GM21717 (cell line): Measurements from ENCODE around the gene PDE12.
"Not testable (repeated sequence)": the region's sequence is repeated elsewhere in the genome, so short reads cannot be mapped to it uniquely, and the experiment has no call there.

ENCODE experiments used
- ATAC-seq: cut with Tn5 transposase; IDR thresholded peaks from one replicate; pipeline ENCODE4 v1.9.1; 2021; ENCODE audit warnings: mild to moderate bottlenecking, moderate library complexity; ENCODE audit not compliant: unreplicated experiment

The PDE12 gene

DNA sequence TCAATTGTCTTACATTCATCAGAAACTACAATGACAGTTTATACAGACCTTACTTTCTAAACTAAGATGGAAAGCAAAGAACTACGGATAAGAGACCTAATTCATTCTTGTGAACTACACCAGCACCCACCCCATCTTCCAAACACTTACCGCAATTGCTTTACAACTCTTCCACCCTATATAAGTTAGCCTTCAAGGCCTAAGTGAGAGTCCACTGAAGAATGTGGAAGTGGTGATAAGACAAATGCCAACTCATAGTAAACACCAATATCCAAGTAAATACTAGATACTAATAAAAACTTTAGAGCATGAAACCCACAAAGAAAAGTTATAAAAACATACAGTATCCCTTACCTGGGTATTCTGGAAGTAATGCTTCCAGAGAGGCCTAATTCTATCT lies 27.5 kb downstream of the PDE12 start:
- ATAC-seq: no peak

DNA sequence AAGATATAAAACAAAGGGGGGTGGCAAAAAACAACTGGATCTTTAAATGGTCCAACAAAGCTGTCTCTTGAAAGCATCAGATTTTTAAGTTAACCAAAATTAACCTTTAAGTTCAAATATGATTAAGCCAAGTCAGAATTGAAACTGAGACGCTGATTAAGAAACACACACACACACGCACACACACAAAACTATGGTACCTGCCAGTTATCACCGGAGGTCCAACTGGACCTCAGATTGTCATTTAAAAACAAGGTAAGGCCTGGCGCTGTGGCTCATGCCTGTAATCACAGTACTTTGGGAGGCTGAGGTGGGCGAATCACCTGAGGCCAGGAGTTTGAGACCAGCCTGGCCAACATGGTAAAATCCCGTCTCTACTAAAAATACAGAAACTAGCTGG lies 30.7 kb downstream of the PDE12 start:
- ATAC-seq: no peak

DNA sequence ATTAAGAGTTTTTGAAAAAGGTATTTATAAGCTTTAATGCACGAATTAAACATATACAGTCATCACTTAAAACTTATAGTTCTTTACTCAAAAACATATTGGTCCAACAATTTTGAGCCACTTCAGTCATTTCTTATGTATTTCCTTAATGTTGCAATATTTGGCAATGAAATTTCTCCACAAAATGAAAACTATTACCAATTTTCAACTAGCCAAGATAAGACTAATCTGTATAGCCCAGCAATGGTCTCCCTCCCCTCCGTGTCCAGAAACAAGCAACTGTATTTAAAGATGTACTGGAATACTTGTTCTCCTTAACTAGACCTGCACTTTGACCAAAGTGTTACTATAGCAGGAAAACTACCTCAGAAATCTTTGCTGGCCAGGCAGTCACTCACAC lies 31.8 kb downstream of the PDE12 start:
- no peak for ATAC-seq

DNA sequence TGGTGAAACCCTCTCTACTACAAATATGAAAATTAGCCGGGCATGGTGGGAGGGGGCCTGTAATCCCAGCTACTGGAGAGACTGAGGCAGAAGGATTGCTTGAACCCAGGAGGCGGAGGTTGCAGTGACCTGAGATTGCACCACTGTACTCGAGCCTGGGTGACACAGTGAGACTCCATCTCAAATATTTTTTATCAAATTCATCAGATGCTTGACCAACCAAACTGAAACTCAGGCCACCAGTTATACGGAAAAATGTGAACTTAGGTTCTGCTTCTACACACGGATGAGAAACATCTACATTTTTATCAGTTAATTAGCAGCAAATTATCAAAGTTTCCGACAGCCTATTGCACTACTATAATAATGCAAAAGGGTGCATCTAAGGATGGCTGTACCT lies 36.2 kb downstream of the PDE12 start:
- no peak for ATAC-seq

DNA sequence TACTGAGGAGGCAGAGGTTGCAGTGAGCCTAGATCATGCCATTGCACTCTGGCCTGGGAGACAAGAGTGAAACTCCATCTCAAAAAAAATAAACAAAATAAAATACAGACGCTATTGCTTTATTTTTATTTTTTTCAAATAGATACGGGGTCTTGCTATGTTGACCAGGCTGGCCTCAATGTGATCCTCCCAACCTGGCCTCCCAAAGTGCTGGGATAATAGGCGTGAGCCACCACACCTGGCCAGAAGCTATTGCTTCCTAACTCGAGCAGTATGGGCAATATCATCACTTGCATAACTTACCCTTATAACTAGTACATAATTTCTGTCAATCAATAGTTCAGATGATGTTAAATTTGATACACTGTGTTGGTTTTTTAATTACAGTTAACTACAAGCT lies 38.1 kb downstream of the PDE12 start:
- ATAC-seq: no peak

DNA sequence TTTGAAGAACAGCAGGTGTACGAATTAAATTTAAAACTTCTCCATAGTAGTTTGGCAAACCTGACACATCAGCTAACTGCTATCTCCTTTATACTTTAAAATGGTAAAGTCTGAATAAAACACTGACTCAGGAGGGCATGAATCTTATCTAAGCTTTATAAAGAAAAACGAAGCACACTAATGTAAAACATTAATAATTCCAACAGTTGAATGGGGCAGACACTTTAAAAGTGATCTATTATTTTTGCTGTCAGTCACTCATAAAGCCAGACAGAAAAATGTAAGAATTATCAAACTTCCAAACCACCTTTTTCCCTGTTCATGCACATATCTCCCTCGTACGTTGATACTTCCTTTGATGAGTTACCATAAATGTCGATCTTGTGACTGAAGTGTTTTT lies 38.5 kb downstream of the PDE12 start:
- no peak for ATAC-seq

DNA sequence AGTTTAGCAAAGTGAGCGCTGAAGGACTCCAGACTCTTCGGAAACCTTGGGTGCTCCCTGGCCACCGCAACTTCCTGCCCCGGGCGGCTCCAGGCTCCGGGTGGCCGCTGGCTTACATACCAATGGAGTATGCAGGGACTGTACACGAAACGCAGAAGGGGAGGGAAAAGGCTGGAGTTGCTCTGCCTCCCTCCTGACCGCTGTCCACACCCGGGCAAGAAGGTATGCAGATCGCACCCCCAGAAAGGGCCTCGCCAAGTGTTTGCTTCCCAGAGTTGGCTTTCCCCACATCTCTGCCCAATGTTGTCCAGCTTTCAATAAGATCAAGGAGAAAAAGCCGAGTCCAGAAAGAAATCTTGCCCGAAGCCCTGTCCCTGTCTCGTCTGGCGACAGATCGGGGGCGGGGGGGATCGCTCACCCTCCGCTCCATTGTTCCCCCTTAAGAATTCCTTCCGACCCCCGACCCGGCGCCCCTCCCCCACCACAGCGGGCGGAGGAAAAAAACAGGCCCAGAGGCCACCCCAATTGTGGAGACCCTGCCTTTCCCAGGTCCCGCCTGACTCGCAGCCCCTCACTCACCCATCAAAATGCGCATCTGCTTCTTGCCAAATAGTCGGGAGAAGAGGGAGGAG lies 40.5 kb downstream of the PDE12 start:
- ATAC-seq: no peak

DNA sequence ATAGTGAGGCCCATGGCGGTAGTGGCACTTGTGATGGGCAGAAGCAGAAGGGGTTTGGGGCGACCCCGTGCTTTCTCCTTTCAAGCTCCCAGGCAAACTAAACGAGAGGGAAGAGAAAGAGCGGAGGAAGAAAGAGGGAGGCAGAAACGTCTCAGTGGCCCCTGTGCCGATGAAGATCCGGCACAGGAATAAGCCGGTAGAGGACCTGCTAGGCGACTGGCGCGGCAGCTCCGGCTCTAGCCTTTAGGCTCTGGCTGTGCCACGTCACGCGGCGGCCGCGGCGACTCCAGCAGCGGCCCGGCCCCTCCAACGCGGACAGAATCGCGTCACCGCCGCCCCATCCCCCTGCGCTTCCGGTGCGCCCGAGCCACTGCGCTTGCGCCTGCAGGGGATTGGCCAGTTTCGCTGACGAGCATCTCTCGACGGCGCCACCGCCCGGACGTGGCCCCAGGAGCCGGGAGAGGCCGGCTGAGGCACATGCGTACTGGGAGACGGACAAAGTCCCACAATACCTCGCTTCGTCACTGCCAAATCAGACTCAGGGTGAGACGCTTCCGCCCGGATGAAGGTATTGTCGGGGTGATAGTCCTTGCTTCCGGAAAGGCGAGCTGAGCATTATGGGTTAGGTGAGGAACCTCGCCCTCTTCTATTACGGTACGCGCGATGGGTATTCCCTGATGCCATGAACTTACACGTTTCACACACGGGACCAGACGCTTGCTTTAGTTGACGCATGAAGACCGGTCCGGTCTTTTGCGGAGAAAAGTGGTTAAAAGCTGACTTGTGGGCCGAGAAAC lies 41.3 kb downstream of the PDE12 start, which contains the start of gene ARF4:
ARF4 (minus strand) TSS at position 218 of the 797 bp plus-strand sequence; CDS start at position 14, 204 bp downstream.
- peak; percentile 93 for ATAC-seq

DNA sequence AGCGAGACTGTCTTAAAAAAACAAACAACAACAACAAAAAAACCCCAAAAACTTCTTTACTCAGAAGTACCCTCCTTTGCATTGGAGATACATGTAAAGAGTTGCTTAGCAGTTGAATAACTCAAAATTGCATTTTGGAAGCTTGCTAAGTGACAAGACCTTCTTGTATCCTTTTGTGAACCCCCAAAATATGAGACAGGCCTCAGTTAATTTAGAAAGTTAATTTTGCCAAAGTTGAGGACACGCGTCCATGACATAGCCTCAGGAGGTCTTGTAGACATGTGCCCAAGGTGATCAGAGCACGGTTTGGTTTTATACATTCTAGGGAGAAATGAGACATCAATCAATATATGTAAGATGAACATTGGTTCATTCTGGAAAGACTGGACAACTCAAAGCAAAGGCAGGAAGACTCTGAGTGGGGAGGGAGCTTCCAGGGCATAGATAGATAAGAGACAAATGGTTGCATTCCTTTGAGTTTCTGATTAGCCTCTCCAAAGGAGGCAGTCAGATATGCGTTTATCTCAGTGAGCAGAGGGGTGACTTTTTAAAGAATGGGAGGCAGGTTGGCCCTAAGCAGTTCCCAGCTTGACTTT lies 42.8 kb downstream of the PDE12 start:
- ATAC-seq: no peak

DNA sequence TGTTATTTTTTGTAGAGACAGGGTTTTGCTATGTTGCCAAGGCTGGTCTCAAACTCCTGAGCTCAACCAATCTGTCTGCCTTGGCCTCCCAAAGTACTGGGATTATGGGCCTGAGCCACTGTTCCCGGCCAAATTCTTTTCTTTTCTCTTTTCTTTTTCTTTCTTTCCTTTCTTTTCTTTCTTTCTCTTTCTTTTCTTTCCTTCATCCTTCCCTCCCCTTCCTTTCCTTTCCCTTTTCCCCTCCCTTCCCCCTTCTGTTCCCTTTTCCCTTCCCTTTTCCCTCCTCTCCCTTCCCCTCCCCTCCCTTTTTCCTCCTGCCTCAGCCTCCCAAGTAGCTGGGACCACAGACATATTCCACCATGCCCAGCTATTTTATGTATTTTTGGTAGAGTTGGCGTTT lies 44.1 kb downstream of the PDE12 start:
- ATAC-seq: no peak

DNA sequence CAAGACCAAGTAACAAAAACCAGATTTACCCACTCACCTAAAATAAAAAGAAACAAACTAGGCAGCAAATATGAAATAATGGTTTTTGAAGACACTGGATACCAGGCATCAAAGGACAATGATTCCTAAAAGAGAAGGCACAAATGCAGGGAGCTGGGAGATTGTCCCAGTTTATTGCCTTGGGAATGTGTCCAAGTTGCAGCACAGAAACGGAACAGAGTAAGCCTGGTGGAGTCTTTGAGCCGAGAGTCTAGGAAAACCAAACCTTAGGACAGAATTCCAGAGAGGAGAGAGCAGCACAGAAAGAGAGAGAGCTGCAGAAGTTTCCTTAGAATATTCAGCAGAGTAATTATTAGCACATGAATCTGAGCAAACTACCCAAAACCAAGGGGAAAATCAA lies 48.9 kb downstream of the PDE12 start:
- no peak for ATAC-seq

DNA sequence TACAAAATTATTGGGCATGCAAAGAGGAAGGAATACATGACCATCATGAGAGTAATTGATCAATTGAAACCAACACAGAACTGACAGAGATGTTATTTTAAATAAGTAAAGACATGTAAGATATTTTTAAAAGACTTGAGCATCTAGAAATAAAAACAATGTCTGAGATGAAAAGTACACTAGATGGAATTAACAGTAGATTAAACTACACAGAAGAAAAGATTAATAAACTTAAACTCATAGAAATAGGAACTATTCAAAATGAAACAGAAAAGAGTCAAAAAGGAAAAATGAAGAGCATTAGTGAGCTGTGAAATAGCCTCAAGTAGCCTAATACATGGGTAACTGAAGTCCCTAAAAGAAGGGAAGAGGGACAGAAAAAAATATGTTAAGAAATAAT lies 49.6 kb downstream of the PDE12 start:
- no peak for ATAC-seq

DNA sequence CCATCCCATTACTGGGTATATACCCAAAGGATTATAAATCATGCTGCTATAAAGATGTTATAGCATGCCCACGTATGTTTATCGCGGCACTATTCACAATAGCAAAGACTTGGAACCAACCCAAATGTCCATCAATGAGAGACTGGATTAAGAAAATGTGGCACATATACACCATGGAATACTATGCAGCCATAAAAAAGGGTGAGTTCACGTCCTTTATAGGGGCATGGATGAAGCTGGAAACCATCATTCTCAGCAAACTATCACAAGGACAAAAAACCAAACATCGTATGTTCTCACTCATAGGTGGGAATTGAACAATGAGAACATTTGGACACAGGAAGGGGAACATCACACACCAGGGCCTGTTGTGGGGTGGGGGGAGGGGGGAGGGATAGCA lies 55.8 kb downstream of the PDE12 start:
- ATAC-seq: not testable (repeated sequence)

DNA sequence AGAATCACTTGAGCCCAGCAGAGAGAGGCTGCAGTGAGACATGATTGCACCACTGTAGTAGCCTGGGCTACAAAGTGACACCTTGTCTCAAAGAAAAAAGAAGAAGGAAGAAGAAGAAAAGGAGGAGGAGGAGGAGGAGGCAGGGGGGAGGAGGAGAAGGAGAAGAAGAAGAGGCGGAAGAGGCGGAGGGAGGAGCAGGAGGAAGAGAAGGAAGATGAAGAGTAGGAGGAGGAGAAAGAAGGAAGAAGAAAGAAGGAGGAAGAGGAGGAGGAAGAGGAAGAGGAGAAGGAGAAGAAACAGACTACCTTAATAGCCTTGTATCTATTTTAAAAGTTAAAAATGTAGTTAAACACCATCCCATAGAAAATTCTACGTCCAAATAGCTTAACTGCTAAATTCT lies 60.2 kb downstream of the PDE12 start:
- no peak for ATAC-seq
